Activated CD4-positive, alpha-beta T cell treated with anti-CD3 and anti-CD28 coated beads, Interleukin-2, Interleukin-6, amounts not matched to agents 100 ng/mL and 50 ng/mL, durations not matched to agents 16 hours and 8 hours (primary cell): ENCODE results near the gene NBEA.

Experiments
- DNase-seq: peaks from one replicate; pipeline ENCODE4 v3.0.0-alpha.2; 2020

Gene NBEA

DNA sequence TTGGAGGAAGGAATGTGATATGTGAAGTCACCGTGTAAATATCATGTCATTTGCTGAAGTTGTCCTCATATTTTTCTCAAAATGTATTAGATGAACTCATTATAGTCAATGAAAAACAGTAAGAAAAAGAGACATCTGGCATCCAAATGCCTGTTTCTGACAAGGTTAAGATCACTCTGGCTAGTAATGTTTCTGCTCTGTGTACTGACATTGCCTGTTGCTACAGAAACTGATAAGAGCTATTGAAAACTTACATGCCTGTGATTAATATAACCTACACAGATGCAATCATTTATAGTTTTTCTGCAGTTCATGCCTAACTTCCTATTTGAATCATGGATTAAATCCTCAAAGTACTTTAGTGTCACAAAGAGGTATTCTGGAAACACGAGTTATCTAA lies 249.8 kb downstream of the NBEA start:
- DNase-seq = no peak

DNA sequence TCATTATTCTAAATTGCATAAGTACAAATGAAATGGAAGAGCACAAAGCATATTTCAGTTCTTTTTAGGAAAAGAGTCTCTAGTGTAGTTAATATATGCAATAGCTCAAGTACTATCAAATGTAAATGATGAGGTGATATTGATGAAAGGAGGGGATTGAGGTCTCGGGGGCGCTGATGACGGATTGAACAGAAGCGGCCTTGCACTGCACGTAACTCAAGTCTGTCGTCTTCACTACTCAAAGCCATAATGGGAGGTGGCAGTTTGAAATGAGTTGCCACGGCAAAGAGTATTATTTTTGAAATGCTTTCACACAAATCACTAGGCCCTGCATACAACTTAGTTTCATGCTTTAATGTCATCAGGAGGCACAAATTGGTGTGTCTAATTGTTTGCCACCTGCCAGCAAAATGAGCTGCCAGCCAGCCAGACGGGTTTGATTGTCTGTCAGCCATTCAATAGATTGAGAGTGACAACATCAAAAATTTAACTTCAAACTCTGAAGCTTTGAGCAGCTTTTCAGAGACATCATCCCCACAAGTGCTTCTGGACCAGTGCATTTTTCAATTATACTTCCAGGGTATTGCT lies 256.6 kb downstream of the NBEA start:
- DNase-seq = no peak

DNA sequence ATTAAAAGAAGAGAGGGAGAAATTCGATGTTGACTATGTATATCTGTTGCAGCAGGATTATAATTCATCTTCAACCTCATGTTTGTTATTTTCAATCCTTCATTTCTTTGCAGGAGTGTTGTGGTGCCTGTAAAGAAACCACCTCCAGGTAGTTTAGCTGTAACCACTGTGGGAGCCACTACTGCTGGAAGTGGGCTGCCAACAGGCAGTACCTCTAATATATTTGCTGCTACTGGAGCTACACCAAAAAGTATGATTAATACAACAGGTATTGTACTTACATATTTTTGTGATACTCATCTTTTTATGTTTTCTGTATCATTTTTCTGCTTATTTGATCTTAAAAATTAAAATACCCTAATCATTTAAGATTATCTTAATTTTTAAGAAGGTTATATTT lies 266.5 kb downstream of the NBEA start:
- no peak for DNase-seq

DNA sequence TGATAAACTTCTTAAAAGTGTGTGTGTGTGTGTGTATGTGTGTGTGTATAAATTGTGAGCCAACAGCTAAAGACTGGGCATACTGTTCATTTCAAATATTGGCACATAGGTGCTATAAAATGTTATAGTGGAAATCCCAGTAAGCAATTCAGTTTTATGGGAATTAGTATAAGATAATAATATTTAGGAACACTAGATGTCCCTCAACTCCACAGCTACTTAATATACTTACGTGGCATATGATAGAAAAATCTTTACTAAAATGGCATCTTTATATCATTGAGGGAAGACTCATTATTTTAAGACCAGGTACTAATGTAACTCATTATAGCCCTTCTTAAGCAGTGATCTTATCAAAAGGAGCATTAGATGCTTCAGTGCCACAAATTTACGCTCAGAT lies 268.2 kb downstream of the NBEA start:
- no peak for DNase-seq

DNA sequence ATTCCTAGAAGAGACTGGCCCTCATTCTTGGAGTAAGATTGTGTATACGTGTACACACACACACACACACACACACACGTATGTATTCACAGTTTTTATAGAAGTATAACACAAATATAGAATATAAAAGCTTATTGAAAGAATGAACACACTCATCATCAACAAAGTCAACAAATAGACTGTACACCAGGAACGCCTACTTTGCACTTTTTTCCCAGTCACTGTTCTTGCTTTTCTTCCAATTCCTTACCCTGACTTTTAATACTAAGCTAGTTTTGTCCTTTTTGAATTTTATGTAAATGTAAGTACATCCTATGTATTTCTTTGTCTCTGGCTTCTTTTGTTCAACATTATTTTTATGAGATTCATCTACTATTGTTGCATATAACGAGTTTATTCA lies 269.9 kb downstream of the NBEA start:
- no peak for DNase-seq

DNA sequence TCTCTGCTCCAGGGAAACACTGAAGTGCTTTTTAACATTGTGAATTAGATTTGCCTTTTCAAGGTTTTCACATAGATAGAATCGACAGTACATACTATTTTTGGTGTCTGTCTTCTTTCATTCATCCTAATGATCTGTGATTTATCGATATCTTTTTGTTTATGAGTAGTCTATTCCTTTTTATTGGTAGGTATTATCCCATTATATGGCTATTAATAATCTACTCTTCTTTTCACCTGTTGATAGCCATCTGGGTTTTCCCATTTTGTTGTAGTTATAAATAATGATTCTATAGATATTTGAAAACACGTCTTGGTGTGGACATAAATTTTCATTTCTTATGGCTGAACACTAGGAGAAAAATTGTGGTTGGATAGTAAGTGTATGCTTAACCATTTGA lies 271.8 kb downstream of the NBEA start:
- DNase-seq = no peak

DNA sequence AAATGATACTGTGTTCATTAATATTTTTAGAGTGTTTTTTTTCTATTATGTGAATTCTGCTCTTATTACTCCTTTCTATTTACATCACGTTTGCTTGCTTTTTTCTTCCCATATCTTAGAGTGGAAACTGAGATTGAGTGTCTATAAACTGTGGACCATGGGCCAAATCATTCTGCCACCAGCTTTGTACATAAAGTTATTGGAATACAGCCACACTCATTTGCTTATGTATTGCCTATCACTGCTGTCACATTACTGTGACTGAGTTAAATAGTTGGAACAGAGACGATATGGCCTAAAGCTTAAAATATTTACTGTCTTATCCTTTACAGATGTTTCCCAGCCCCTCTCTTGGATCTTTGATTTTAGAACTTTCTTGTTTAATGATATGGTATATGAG lies 274.1 kb downstream of the NBEA start:
- DNase-seq = no peak

DNA sequence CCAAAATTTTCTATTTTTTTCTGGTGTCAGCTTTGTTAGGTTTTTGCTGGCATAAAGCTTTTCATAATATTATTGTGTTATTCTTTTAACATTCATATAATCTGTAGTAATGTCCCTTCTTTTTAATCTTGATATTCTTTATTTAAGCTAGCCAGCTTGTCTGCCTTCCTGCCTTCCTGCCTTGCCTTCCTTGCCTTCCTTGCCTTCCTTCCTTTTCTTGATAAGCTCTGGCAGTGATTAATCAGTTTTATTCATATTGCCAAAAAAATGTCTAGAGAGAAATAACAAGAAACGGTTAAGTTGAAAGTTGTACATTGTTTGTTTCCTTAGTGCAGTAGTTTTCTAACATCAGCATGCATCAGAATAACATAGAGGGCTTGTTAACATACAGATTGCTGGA lies 277.0 kb downstream of the NBEA start:
- DNase-seq = no peak

DNA sequence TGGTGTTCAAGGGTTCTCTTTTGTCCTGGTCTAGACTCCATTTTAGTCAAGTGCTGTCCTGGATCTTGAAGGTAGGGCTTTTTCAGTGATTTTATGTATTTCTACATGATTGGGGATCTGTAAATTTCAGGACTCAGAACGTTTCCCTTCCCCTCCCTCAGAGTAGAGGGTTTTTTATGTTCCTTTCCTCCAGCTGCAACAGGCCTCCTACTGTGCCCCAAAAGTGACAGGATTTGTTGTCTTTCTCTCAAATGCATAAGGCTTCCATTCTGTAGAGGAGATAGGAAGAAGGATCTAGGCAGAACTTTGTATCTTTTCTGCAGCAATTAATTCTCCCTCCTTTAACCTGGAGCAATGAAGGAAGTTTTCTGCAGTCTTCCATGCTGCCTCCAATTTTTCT lies 283.1 kb downstream of the NBEA start:
- DNase-seq = no peak

DNA sequence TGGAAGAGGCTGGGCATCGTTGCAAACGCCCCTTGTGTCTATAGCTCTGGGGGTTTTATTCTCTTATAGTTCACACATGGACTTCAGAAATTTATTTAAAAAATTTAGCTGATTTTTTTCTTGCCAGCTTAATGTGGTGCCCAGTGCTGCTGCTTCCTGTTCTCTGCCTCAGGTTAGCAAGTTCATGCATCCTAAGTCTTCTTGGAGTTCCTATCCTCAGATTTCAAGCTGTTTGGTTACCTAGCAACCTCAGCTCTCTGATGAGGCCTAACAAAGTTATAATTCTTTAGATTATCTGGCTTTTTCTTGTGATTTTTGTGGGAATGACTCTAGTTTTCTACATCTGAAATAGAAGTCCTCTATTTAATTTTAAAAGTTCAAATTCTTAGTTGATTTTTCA lies 283.5 kb downstream of the NBEA start:
- no peak for DNase-seq

DNA sequence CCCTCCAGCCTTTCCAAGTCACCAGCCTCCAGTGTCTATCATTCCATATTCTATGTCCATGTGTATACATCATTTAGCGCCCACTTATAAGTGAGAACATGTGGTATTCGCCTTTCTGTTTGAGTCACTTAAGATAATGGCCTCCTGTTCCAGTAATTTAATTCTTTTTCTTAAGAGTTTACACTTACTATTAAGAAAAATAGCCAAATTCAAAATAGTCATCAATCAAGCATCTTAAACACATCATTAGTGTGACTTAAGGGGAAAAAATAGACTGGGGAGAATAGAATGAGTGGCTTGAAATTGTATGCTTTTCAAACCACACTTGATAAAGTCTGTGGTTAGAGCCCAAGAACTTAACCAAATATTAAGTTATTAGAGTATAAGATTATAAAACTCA lies 286.5 kb downstream of the NBEA start:
- no peak for DNase-seq

DNA sequence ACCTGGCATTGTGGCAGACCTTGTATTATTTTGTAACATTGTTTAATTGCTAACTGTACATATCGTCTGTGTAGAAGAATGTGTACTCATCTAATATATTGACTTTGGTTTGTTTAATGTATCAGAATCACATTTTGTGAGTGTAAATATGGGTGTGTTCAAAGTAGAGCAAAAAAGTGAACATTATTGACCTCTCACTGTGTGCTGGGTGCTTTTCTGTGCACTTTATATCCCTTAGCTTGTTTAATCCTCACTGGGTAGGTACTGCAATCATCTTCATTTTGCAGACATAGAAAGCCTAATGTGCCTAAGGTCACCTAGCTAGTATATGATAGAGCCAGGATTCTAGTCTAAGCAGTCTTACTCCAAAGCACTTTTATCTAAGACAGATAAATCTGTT lies 289.4 kb downstream of the NBEA start:
- no peak for DNase-seq

DNA sequence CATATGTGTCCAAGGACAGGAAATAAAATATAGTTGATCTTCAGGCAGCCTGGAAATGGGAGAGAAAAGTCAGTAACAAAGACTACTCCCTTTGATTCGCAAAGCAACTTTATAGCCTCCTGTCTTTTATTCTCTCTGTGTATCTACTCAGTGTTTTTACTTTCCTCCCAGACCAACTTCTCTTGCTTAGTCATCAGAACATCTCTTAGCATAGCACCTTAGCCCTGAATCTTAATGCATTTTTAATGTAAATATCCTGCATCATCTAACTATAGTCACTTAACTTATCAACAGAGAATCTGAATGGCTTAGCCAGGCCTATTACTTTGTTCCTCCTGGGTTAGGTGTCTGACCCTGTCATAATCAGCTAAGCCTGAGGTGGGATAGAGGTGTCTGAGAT lies 296.2 kb downstream of the NBEA start:
- no peak for DNase-seq

DNA sequence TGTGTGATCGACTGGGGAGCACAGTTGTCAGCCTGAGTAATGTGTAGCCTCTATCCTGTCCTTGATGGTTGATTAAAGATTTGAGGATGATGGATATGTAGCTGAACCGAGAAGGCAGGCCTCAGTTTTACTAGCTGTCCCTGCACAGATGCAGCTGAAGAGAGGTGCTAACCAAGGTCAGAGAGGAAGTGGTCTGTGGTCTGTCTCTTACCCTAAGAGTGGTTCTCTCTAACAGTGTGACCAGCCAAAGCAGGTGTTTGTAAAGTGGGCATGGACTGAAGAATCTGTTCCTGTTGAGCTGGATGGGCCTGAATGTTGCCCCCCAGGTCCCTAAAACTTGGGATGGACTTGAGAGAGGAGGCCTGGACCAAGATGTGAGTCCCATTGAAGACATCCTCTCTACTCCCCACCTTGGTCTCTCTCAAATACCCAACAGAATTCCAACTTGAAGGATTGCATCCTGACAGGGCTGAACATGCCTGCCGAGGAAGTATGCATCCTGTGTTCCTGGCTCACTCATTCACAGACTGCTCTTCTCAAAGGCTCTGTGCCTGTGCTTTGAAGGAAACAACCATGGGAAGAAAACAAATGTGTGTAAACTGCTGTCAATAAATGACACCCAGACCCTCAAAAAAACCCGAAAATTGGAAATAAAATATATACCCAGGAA lies 310.6 kb downstream of the NBEA start:
- DNase-seq = peak; percentile 3

DNA sequence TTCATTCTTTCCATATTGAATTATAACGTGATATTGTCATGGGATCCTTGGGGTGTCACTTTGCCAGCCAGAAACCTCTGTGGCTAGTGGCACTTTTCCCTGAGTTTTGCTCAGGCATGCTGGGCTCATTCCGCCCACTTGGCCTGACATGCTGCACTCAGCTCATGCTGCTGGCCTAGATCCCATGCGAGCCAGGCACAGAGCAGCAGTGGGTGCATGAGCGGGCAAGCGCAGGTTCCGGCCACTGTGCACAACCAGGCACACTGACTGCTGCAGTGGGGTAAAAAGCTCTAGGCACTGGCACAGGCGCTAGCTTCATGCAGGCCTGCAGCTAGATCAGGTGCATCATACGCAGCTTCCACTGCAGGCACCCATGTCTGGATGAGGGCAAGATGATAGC lies 313.2 kb downstream of the NBEA start:
- DNase-seq = no peak

DNA sequence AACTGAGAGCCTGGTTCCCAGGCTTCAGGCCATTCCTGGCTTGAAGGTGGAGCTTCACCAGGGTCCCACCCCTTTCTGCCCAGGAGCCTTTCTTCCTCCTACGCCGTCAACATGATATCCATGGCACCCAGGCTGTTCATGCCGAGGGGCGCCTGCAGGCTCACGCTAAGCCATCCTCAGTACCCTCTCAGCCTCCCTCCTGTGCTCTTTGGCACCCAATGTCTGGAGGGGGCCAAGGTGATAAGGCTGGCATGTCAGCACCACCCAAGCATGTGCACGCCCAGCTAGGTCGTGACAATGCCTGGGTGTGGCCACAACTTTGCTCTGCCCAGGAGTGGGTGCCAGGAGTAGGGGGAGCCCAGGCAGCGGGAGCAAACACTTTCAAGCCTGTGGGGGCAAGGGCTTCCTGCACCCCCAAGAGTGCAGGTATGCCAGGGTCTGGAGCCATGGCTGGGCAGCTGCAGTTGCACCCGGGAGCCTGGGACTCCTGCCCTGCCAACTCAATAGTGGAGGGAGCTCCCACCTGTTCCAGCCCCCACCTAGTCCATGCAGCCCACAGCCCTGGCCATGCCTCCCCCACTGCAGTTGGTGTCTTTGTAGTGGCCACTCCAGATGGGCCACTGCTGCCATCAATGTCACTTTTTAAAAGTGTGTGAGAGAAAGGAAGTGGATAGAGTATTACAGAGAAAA lies 314.5 kb downstream of the NBEA start:
- no peak for DNase-seq

DNA sequence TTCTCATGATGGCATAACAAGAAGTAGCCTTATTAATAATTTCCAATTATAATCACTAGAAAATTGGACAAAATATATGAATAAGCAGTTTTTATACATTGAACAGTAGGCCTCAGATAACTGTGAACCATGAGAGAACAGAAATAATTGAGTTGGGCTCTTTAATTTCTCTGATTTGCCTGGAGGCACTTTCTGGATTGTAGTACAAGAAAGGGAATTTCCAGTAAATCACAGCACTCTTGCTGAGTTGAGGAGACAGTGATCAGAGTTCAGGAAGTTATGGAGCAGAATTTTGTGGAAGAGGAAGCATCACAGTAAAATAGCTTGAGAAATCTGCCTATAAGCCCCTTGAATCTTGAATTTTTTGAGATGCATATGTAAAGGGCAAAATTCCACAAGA lies 318.2 kb downstream of the NBEA start:
- DNase-seq = no peak

DNA sequence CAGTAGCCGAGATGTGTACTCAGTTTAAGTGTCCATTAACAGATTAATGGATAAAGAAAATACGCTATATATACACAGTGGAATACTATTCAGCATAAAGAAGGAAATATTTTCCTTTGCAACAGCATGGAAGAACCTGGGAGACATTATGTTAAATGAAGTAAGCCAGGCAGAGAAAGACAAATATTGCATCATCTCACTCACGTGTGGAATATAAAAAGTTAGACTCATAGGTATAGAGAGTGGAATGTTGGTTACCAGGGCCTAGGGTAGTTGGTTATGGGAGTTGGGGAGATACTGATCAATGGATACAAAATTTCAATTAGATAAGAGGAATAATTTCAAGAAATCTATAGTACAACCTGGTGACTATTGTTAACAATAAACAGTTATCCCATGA lies 324.3 kb downstream of the NBEA start:
- DNase-seq = no peak

DNA sequence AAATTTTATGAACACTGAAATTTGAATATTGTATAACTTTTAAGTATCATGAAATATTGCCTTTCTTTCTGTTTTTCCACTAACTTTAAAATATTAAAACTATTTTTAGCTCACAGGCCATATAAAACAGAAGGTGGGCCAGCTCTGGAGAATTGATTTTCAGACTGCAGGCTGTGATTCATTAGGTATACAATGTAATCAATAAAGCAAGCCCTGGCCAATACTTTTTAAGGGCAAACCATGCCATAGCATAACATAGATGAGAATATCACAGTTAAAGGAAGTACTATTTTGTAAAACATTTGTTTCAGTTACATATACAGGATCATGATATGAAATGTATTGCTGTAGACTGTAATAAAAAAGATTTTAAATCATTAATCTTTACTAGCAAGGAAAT lies 336.8 kb downstream of the NBEA start:
- DNase-seq = no peak

DNA sequence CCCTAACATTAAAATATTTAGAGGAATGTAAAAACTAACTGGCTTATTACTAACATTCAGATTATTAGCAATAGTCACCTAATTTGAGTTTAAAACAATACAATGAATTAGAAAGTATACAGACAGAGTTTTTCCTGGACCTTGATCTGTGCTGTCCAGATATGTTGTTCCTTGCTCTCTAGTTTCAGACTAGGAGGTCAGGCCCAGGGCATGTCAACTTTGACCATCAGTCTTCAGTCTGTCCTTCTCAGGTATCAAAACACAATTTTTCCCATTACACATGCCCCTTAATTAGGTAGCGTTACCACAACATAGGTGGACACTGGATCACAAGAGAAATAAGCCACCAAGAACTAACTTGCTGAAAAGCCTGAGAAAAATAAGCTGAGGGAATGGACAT lies 337.4 kb downstream of the NBEA start:
- no peak for DNase-seq

DNA sequence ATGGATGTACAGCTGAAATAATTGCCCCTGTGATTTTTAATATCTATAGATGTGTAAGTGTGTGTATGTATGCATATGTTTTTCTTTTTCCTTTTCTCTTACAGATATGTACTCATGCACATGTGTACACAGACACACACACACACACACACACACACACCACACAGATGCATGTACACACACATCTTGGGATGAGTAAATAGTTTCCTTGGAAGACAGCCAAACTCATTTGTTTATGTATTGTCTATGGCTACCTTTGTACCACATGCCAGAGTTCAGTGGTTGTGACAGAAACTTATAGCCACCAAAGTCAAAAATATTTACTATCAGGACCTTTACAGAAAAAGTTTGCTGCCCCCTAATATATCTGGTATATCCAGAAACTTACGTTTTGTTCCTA lies 341.8 kb downstream of the NBEA start:
- DNase-seq = no peak

DNA sequence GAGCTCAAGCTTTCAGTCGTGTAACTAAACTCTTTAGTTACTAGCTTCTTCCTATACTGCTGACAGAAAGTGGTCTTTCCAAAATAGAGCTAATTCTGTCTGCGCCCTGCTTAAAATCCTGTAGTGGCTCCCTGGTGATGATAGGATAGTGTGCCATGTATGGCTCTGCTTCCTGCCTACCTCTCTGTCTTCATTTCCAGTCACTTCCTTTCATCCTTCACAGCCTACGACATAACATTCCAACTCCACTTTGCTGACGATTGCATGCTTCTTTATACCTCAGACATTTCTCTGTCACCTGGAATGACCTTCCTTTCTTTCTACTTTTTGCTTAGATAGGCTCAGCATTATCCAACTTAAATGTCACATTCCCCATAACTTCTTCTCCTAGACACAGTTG lies 343.6 kb downstream of the NBEA start:
- DNase-seq = no peak

DNA sequence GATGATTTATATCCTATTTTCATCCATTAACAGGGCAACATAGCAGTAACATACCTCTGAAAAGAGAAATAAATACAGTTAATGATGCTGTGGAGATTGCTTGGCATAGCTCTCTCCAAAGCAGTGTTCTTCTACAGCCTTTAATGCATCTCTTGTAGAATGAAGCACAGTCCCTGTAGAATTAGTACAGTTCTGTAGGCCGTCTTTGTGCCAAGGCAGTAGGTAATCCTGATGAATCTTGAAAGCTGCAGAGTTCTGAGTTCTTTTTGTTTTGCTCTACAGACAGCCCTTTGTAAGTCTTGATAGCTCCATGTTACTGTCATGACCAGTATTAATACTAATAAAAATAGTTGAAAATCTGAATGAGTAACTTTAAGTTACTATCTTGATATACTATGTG lies 350.3 kb downstream of the NBEA start:
- no peak for DNase-seq

DNA sequence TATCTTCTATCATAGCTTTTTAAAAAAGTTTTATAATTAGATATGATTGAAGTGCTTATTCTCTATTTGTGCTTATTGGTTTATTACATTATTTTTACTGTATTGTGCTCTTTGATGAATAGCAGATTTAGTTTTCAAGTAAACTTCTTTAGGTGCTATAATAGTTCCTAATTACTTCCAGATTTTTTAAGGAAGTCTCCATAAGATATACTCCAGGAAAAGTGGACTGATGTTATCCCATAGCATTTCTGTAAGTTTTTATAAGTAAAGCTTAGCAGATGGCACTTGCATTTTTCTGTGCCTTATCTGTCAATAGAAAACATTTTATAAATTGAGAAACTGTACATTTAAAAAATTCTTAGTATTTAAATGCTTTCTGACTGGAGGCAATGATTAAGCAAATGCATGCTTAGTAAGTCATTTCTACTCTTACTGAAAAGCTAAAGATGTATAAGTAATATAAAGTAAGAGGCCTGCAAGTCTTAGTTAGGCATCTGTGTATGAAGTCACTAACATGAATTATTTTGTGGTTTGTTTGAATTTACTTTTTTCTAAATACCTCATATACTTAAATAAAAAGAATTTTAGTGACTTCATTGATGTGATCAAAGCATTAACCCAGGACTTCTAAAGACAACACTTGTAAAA lies 351.6 kb downstream of the NBEA start:
- no peak for DNase-seq
